Neural progenitor cell (in vitro differentiated cells): ENCODE measurements around the gene WIPF3.

Source experiments
- CTCF ChIP-seq: fragments of 200-600 bp; sonication (generic); IDR thresholded peaks from 2 replicates; pipeline ENCODE4 v1.5.1; 2017; ENCODE audit warnings: antibody characterized with exemption, mild to moderate bottlenecking
- EZH2 ChIP-seq: fragments of 200-600 bp; sonication (generic); IDR thresholded peaks from 2 replicates; pipeline ENCODE4 v1.6.1; 2017; ENCODE audit warnings: antibody characterized with exemption, mild to moderate bottlenecking, moderate library complexity

- TF ChIP-seq CTCF (no peak), EZH2 (no peak)
Measured at GRCh38 chr7:29844559-29844958, 38.3 kb downstream of the WIPF3 start.
